Epithelial cell of esophagus (primary cell): Measurements from ENCODE around the gene ATF1.
"Not testable (repeated sequence)": the region's sequence is repeated elsewhere in the genome, so short reads cannot be mapped to it uniquely, and the experiment has no call there.

ENCODE experiments used
- DNase-seq: peaks from one replicate; pipeline ENCODE4 v3.0.0; 2010; ENCODE audit warnings: low read depth
- H3K4me3 ChIP-seq: 2 replicates; pipeline ENCODE4 v1.5.1; 2011; ENCODE audit warnings: mild to moderate bottlenecking, low read length, control low read depth
- CTCF ChIP-seq: IDR thresholded peaks from 2 replicates; pipeline ENCODE4 v1.5.1; 2011; ENCODE audit warnings: low read depth, mild to moderate bottlenecking, low read length, control low read depth, inconsistent platforms; ENCODE audit not compliant: insufficient read depth; ENCODE audit errors: missing control alignments

The ATF1 gene

GRCh38 chr12:50751948-50752721 is 11.8 kb upstream of the ATF1 start:
- DNase-seq, result peak; percentile 65
- no peak for TF ChIP-seq CTCF
- no peak overlapping the region for H3K4me3 ChIP-seq

- peak; percentile 33 for DNase-seq
- H3K4me3 ChIP-seq, result no peak overlapping the region
- TF ChIP-seq CTCF, result no peak
These were observed 10.6 kb upstream of the ATF1 start for GRCh38 chr12:50753232-50753769.

GRCh38 chr12:50764286-50765094 is 589 bp downstream of the ATF1 start:
- DNase-seq, result peak; percentile 43
- H3K4me3 ChIP-seq, result peak overlapping the region; percentile 90
- no peak for TF ChIP-seq CTCF

- H3K4me3 ChIP-seq, result peak overlapping the region; percentile 90
- TF ChIP-seq CTCF, result peak; percentile 73
- peak; percentile 76 for DNase-seq
These were observed 1.4 kb downstream of the ATF1 start for GRCh38 chr12:50765095-50765911.

GRCh38 chr12:50768391-50768790 is 4.5 kb downstream of the ATF1 start:
- DNase-seq, result no peak
- no peak for TF ChIP-seq CTCF

GRCh38 chr12:50768813-50769212 is 4.9 kb downstream of the ATF1 start:
- H3K4me3 ChIP-seq, result not testable (repeated sequence)
- DNase-seq, result peak; percentile 30

More at GRCh38 chr12:50768391-50768790, 4.5 kb downstream of the ATF1 start:
- no peak overlapping the region for H3K4me3 ChIP-seq
